Neural cell (in vitro differentiated cells): ENCODE data around the gene ANKRD33.

Source experiments
- EP300 ChIP-seq: fragments of 450-650 bp; conservative IDR thresholded peaks from 2 replicates; pipeline ENCODE4 v1.6.1; 2014; ENCODE audit warnings: antibody characterized with exemption, mild to moderate bottlenecking, moderate library complexity; ENCODE audit not compliant: poor library complexity, severe bottlenecking
- EZH2 ChIP-seq: fragments of 200-600, 300-800 bp; shearing (Covaris generic), sonication (generic); IDR thresholded peaks from 2 replicates; pipeline ENCODE4 v1.6.1; 2014; ENCODE audit warnings: antibody characterized with exemption, low read length, borderline replicate concordance, mild to moderate bottlenecking; ENCODE audit not compliant: insufficient read depth, poor library complexity, severe bottlenecking
- MXI1 ChIP-seq: fragments of 450-650 bp; conservative IDR thresholded peaks from 2 replicates; pipeline ENCODE4 v1.6.1; 2014; ENCODE audit warnings: antibody characterized with exemption, mild to moderate bottlenecking; ENCODE audit not compliant: poor library complexity, severe bottlenecking
- POLR2AphosphoS5 ChIP-seq: IDR thresholded peaks from 2 replicates; pipeline ENCODE4 v1.6.1; 2012
- TF ChIP-seq, protein P1 (sequence below): fragments of 450-650 bp; IDR thresholded peaks from 2 replicates; pipeline ENCODE4 v1.5.1; 2014; ENCODE audit warnings: antibody characterized with exemption, mild to moderate bottlenecking, moderate library complexity; ENCODE audit not compliant: poor library complexity, severe bottlenecking
- TF ChIP-seq, protein P2 (sequence below): IDR thresholded peaks from 2 replicates; pipeline ENCODE4 v1.6.1; 2012; ENCODE audit warnings: borderline replicate concordance

DNA sequence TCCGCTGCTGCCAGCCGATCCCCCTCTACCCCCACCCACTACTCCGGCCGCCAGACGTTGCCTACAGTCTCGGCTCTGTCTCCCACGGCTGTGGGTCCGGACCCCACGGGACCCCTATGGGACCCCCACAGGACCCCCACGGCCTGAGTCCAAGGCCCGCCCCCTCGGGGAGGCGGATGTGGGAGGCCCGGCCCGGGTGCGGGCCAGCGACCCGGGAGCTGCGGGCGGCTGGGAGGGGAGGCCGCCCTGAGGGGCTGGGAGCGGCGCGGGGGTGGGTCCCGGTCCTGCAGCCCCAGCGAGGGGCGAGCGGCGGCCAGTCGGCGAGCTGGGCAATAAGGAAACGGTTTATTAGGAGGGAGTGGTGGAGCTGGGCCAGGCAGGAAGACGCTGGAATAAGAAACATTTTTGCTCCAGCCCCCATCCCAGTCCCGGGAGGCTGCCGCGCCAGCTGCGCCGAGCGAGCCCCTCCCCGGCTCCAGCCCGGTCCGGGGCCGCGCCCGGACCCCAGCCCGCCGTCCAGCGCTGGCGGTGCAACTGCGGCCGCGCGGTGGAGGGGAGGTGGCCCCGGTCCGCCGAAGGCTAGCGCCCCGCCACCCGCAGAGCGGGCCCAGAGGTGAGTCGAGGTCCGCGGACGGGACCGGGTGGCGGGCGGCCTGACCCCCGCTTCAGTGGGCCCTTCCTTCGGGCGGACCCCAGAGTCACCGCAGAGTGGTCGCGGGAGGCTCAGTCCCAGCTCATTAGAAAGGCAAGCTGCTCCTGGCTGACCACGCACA is 19.4 kb downstream of the ANKRD33 start, which contains the start of gene ACVRL1:
- TF ChIP-seq, protein P1, sequence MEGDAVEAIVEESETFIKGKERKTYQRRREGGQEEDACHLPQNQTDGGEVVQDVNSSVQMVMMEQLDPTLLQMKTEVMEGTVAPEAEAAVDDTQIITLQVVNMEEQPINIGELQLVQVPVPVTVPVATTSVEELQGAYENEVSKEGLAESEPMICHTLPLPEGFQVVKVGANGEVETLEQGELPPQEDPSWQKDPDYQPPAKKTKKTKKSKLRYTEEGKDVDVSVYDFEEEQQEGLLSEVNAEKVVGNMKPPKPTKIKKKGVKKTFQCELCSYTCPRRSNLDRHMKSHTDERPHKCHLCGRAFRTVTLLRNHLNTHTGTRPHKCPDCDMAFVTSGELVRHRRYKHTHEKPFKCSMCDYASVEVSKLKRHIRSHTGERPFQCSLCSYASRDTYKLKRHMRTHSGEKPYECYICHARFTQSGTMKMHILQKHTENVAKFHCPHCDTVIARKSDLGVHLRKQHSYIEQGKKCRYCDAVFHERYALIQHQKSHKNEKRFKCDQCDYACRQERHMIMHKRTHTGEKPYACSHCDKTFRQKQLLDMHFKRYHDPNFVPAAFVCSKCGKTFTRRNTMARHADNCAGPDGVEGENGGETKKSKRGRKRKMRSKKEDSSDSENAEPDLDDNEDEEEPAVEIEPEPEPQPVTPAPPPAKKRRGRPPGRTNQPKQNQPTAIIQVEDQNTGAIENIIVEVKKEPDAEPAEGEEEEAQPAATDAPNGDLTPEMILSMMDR: no peak
- TF ChIP-seq POLR2AphosphoS5: no peak
- TF ChIP-seq, protein P2, sequence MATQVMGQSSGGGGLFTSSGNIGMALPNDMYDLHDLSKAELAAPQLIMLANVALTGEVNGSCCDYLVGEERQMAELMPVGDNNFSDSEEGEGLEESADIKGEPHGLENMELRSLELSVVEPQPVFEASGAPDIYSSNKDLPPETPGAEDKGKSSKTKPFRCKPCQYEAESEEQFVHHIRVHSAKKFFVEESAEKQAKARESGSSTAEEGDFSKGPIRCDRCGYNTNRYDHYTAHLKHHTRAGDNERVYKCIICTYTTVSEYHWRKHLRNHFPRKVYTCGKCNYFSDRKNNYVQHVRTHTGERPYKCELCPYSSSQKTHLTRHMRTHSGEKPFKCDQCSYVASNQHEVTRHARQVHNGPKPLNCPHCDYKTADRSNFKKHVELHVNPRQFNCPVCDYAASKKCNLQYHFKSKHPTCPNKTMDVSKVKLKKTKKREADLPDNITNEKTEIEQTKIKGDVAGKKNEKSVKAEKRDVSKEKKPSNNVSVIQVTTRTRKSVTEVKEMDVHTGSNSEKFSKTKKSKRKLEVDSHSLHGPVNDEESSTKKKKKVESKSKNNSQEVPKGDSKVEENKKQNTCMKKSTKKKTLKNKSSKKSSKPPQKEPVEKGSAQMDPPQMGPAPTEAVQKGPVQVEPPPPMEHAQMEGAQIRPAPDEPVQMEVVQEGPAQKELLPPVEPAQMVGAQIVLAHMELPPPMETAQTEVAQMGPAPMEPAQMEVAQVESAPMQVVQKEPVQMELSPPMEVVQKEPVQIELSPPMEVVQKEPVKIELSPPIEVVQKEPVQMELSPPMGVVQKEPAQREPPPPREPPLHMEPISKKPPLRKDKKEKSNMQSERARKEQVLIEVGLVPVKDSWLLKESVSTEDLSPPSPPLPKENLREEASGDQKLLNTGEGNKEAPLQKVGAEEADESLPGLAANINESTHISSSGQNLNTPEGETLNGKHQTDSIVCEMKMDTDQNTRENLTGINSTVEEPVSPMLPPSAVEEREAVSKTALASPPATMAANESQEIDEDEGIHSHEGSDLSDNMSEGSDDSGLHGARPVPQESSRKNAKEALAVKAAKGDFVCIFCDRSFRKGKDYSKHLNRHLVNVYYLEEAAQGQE: no peak
- no peak for TF ChIP-seq EP300
- no peak for TF ChIP-seq EZH2
- TF ChIP-seq MXI1: no peak
